ENCODE results near the gene DTD1.

DTD1 gene

GRCh38 chr20:18609741-18610140 is 21.9 kb downstream of the DTD1 start:
- no peak overlapping the region for H3K4me2 ChIP-seq (ENCODE audit: low read length)
- no peaks in the 10 kb centered on the region for H3K27me3 ChIP-seq (ENCODE audit: insufficient read depth, low read length)
- no peaks in the 10 kb centered on the region for H3F3A ChIP-seq (ENCODE audit: insufficient read depth, low read length)
- H4K20me1 ChIP-seq (ENCODE audit: insufficient read depth, low read length) = no peaks in the 10 kb centered on the region
- H3K4me3 ChIP-seq (ENCODE audit: low read depth, low read length, poor library complexity, severe bottlenecking) = no peak overlapping the region
- H3K9me2 ChIP-seq (ENCODE audit: low read depth, low read length) = no peaks in the 10 kb centered on the region
- H3K9me3 ChIP-seq (ENCODE audit: low read length) = no peaks in the 10 kb centered on the region
- H3K36me3 ChIP-seq (ENCODE audit: insufficient read depth, low read length) = no peaks in the 10 kb centered on the region
- H3K4me1 ChIP-seq (ENCODE audit: insufficient read depth, low read length, severe bottlenecking) = no peaks in the 10 kb centered on the region
- no peak overlapping the region for H2AFZ ChIP-seq (ENCODE audit: low read length)
- TF ChIP-seq CTCF (IDR thresholded peaks at IDR 0.05; ENCODE audit: low read length) (no peak), EZH2 (IDR thresholded peaks at IDR 0.05; ENCODE audit: borderline replicate concordance, low read length) (no peak)
- no peaks in the 10 kb centered on the region for H3K79me2 ChIP-seq (ENCODE audit: insufficient read depth, low read length)
- no peak overlapping the region for H3K9ac ChIP-seq (ENCODE audit: low read length)
- no peak overlapping the region for H3K27ac ChIP-seq (ENCODE audit: low read depth, low read length, poor library complexity, severe bottlenecking)

GRCh38 chr20:18611492-18611891 is 23.6 kb downstream of the DTD1 start:
- H3K9me3 ChIP-seq (ENCODE audit: low read length) = no peaks in the 10 kb centered on the region
- H3K4me3 ChIP-seq (ENCODE audit: low read depth, low read length, poor library complexity, severe bottlenecking) = no peak overlapping the region
- no peaks in the 10 kb centered on the region for H3K4me1 ChIP-seq (ENCODE audit: insufficient read depth, low read length, severe bottlenecking)
- H3K27ac ChIP-seq (ENCODE audit: low read depth, low read length, poor library complexity, severe bottlenecking) = no peak overlapping the region
- no peak for TF ChIP-seq CTCF (IDR thresholded peaks at IDR 0.05; ENCODE audit: low read length)
- no peak for TF ChIP-seq EZH2 (IDR thresholded peaks at IDR 0.05; ENCODE audit: borderline replicate concordance, low read length)
- no peaks in the 10 kb centered on the region for H3F3A ChIP-seq (ENCODE audit: insufficient read depth, low read length)
- no peak overlapping the region for H3K9ac ChIP-seq (ENCODE audit: low read length)
- no peak overlapping the region for H2AFZ ChIP-seq (ENCODE audit: low read length)
- peaks cover 5% of the 10 kb centered on the region; the same call in 1 of the 2 replicates for H3K36me3 ChIP-seq (ENCODE audit: insufficient read depth, low read length)
- H3K4me2 ChIP-seq (ENCODE audit: low read length) = no peak overlapping the region
- no peaks in the 10 kb centered on the region for H4K20me1 ChIP-seq (ENCODE audit: insufficient read depth, low read length)
- H3K9me2 ChIP-seq (ENCODE audit: low read depth, low read length) = no peaks in the 10 kb centered on the region
- no peaks in the 10 kb centered on the region for H3K27me3 ChIP-seq (ENCODE audit: insufficient read depth, low read length)
- no peaks in the 10 kb centered on the region for H3K79me2 ChIP-seq (ENCODE audit: insufficient read depth, low read length)

- H3K4me2 ChIP-seq (ENCODE audit: low read length) = no peak overlapping the region
- no peaks in the 10 kb centered on the region for H3F3A ChIP-seq (ENCODE audit: insufficient read depth, low read length)
- no peaks in the 10 kb centered on the region for H3K79me2 ChIP-seq (ENCODE audit: insufficient read depth, low read length)
- H3K4me1 ChIP-seq (ENCODE audit: insufficient read depth, low read length, severe bottlenecking) = no peaks in the 10 kb centered on the region
- no peak for TF ChIP-seq CTCF (IDR thresholded peaks at IDR 0.05; ENCODE audit: low read length)
- TF ChIP-seq EZH2 (IDR thresholded peaks at IDR 0.05; ENCODE audit: borderline replicate concordance, low read length) = no peak
- H2AFZ ChIP-seq (ENCODE audit: low read length) = no peak overlapping the region
- H3K9me3 ChIP-seq (ENCODE audit: low read length) = peaks cover 4% of the 10 kb centered on the region; the same call in 1 of the 2 replicates
- H3K27ac ChIP-seq (ENCODE audit: low read depth, low read length, poor library complexity, severe bottlenecking) = no peak overlapping the region
- no peaks in the 10 kb centered on the region for H4K20me1 ChIP-seq (ENCODE audit: insufficient read depth, low read length)
- H3K9ac ChIP-seq (ENCODE audit: low read length) = no peak overlapping the region
- peaks cover 9% of the 10 kb centered on the region; the same call in 1 of the 2 replicates for H3K36me3 ChIP-seq (ENCODE audit: insufficient read depth, low read length)
- no peaks in the 10 kb centered on the region for H3K9me2 ChIP-seq (ENCODE audit: low read depth, low read length)
- no peak overlapping the region for H3K4me3 ChIP-seq (ENCODE audit: low read depth, low read length, poor library complexity, severe bottlenecking)
- H3K27me3 ChIP-seq (ENCODE audit: insufficient read depth, low read length) = no peaks in the 10 kb centered on the region
Measured at GRCh38 chr20:18613553-18613952, 25.7 kb downstream of the DTD1 start.
